ENCODE measurements around the gene AP5S1.
"Not testable (repeated sequence)": the region's sequence is repeated elsewhere in the genome, so short reads cannot be mapped to it uniquely, and the experiment has no call there.

The AP5S1 gene

GRCh38 chr20:3820048-3820900 is at the start of gene AP5S1:
TSS of gene AP5S1 (plus strand) at chr20:3820547. CDS start at chr20:3822118, 1,571 bp downstream.
- peak; percentile 72 for DNase-seq

- no peak for DNase-seq
Measured at GRCh38 chr20:3771552-3772058, 48.7 kb upstream of the AP5S1 start.

- no peak for DNase-seq
Measured at GRCh38 chr20:3775457-3776108, 44.8 kb upstream of the AP5S1 start.

GRCh38 chr20:3777381-3777715 is 43.0 kb upstream of the AP5S1 start:
- no peak for DNase-seq

- no peak for DNase-seq
Measured at GRCh38 chr20:3777716-3778629, 42.4 kb upstream of the AP5S1 start.

- no peak for DNase-seq
Measured at GRCh38 chr20:3778976-3779375, 41.4 kb upstream of the AP5S1 start.

GRCh38 chr20:3781153-3781910 is 39.0 kb upstream of the AP5S1 start, which contains the start of gene SPEF1:
TSS of gene SPEF1 (minus strand) at chr20:3781448. CDS start at chr20:3781287, 161 bp downstream.
- peak; percentile 72 for DNase-seq

GRCh38 chr20:3782597-3782996 is 37.8 kb upstream of the AP5S1 start:
- DNase-seq, result no peak

- DNase-seq, result no peak
Measured at GRCh38 chr20:3783068-3783489, 37.3 kb upstream of the AP5S1 start.

- DNase-seq, result no peak
Measured at GRCh38 chr20:3783511-3784195, 36.7 kb upstream of the AP5S1 start.

- no peak for DNase-seq
Measured at GRCh38 chr20:3784216-3784853, 36.0 kb upstream of the AP5S1 start.

- no peak for DNase-seq
Measured at GRCh38 chr20:3784863-3785239, 35.5 kb upstream of the AP5S1 start.

- no peak for DNase-seq
Measured at GRCh38 chr20:3785240-3786125, 34.9 kb upstream of the AP5S1 start.

GRCh38 chr20:3786126-3786484 is 34.2 kb upstream of the AP5S1 start:
- DNase-seq, result no peak

- peak; percentile 62 for DNase-seq
Measured at GRCh38 chr20:3786665-3787323, 33.6 kb upstream of the AP5S1 start, which contains the start of gene CENPB. TSS of gene CENPB (minus strand) at chr20:3786740. CDS start at chr20:3786483, 257 bp downstream.

- no peak for DNase-seq
Measured at GRCh38 chr20:3787324-3788014, 32.9 kb upstream of the AP5S1 start.

- DNase-seq, result no peak
Measured at GRCh38 chr20:3788685-3789155, 31.6 kb upstream of the AP5S1 start.

- DNase-seq, result not testable (repeated sequence)
Measured at GRCh38 chr20:3789201-3789600, 31.1 kb upstream of the AP5S1 start.

GRCh38 chr20:3794168-3794567 is 26.2 kb upstream of the AP5S1 start:
- not testable (repeated sequence) for DNase-seq

Measured in NCI-H1048 (cell line).